Sigmoid colon (tissue), 7 donors: ENCODE measurements around the gene FMNL2. TPM values are rescaled to one million over a fixed set of nuclear protein-coding genes. Genes with fewer than 3 reads are reported as not detected.

Experiments used
- DNase-seq: peaks from one replicate; pipeline ENCODE4 v3.0.0-alpha.2; 2019
- H3K27ac ChIP-seq, 4 donors: fragments of 200-600 bp; sonication (generic); one replicate each; pipeline ENCODE4 v1.5.1; 2016 to 2019; ENCODE audit warnings: mild to moderate bottlenecking in 1 of 4
- H3K27me3 ChIP-seq, 3 donors: fragments of 200-600 bp; sonication (generic); one replicate each; pipeline ENCODE4 v1.5.1; 2019; ENCODE audit warnings: mild to moderate bottlenecking in 1 of 3
- H3K36me3 ChIP-seq, 4 donors: fragments of 200-600 bp; sonication (generic); one replicate each; pipeline ENCODE4 v1.5.1; 2016 to 2019
- H3K4me1 ChIP-seq, 4 donors: fragments of 200-600 bp; sonication (generic); one replicate each; pipeline ENCODE4 v1.5.1; 2017 to 2019
- H3K4me3 ChIP-seq, 4 donors: fragments of 200-600 bp; sonication (generic); one replicate each; pipeline ENCODE4 v1.5.1; 2017 to 2019; ENCODE audit warnings: mild to moderate bottlenecking in 2 of 4, moderate library complexity in 1 of 4
- H3K9me3 ChIP-seq, 4 donors: fragments of 200-600 bp in 3 of 4; sonication (generic) in 3 of 4; one replicate each; pipeline versions ENCODE4 v1.5.1 to v1.6.1; 2013 to 2019
- EP300 ChIP-seq, 4 donors: sonication (generic); formaldehyde crosslinking; IDR thresholded peaks; one replicate each; pipeline ENCODE4 v1.6.1; 2017; ENCODE audit warnings: antibody characterized with exemption in 4 of 4
- POLR2A ChIP-seq, 2 donors: fragments of 450-650 bp; IDR thresholded peaks; one replicate each; pipeline ENCODE4 v1.6.1; 2016; ENCODE audit warnings: antibody characterized with exemption in 2 of 2, mild to moderate bottlenecking in 2 of 2, moderate library complexity in 2 of 2
- POLR2AphosphoS5 ChIP-seq, 4 donors: sonication (generic); formaldehyde crosslinking; IDR thresholded peaks; one replicate each; pipeline ENCODE4 v1.6.1; 2017; ENCODE audit warnings: antibody characterized with exemption in 4 of 4
- WGBS, 2 donors: extraction: QIAGEN DNeasy Blood & Tissue Kit; methylation state at CpG; one replicate each; pipeline ENCODE4 v1.1.7; 2013; 5-methylcytosine and 5-hydroxymethylcytosine counted together
- intact Hi-C: fragments of 100-400 bp; cut with DNase I; formaldehyde crosslinking; loops from one replicate; pipeline ENCODE4 v1.15.1; 2023
- polyA plus RNA-seq, 3 donors: library from polyadenylated mRNA; stranded (reverse); fragments of 200-250 nt; gene quantifications; one replicate each; pipeline ENCODE4 v1.2.3, GENCODE V29; 2013
- total RNA-seq, 4 donors: library from RNA; depleted of rRNA; stranded (reverse); fragments of >200 nt; gene quantifications; one replicate each; pipeline ENCODE4 v1.1.0, GENCODE V29; 2016
- TF ChIP-seq, protein P1 (sequence below), 4 experiments: fragments of 450-650 bp in 3 of 4; fragments of 200-600 bp in 1 of 4; IDR thresholded peaks; one replicate each; pipeline ENCODE4 v1.5.1; 2016 to 2019; ENCODE audit warnings: antibody characterized with exemption in 4 of 4, mild to moderate bottlenecking in 3 of 4, moderate library complexity in 2 of 4
- donor health status: healthy with polysubstance abuse.
- donor health status: Bipolar disorder and iron deficiency.
- donor health status: healthy.

FMNL2 gene
- total and polyA plus RNA-seq, 7 donors = 9.4 to 30.5 (median 17.8) TPM

- Histone ChIP-seq H3K4me3 (no peak overlapping the region), H3K36me3 (no peaks in the 10 kb centered on the region), H3K9me3 (no peaks in the 10 kb centered on the region), H3K4me1 (peaks cover 0 to 32% (median 27%) of the 10 kb centered on the region in 4 donors), H3K27ac (no peak overlapping the region), H3K27me3 (no peaks in the 10 kb centered on the region)
- intact Hi-C loops = no loop called here
- no peak for TF ChIP-seq EP300 (IDR thresholded peaks at IDR 0.05)
- TF ChIP-seq, protein P1, sequence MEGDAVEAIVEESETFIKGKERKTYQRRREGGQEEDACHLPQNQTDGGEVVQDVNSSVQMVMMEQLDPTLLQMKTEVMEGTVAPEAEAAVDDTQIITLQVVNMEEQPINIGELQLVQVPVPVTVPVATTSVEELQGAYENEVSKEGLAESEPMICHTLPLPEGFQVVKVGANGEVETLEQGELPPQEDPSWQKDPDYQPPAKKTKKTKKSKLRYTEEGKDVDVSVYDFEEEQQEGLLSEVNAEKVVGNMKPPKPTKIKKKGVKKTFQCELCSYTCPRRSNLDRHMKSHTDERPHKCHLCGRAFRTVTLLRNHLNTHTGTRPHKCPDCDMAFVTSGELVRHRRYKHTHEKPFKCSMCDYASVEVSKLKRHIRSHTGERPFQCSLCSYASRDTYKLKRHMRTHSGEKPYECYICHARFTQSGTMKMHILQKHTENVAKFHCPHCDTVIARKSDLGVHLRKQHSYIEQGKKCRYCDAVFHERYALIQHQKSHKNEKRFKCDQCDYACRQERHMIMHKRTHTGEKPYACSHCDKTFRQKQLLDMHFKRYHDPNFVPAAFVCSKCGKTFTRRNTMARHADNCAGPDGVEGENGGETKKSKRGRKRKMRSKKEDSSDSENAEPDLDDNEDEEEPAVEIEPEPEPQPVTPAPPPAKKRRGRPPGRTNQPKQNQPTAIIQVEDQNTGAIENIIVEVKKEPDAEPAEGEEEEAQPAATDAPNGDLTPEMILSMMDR (IDR thresholded peaks at IDR 0.05) = no peak
- no peak for TF ChIP-seq POLR2A (IDR thresholded peaks at IDR 0.05)
- TF ChIP-seq POLR2AphosphoS5 (IDR thresholded peaks at IDR 0.05) = no peak
- no peak for DNase-seq
- WGBS, 2 donors = 86 to 89% methylated on average over 2 of the region's 2 CpGs
Measured at GRCh38 chr2:152400607-152401214, 65.7 kb downstream of the FMNL2 start.

DNA sequence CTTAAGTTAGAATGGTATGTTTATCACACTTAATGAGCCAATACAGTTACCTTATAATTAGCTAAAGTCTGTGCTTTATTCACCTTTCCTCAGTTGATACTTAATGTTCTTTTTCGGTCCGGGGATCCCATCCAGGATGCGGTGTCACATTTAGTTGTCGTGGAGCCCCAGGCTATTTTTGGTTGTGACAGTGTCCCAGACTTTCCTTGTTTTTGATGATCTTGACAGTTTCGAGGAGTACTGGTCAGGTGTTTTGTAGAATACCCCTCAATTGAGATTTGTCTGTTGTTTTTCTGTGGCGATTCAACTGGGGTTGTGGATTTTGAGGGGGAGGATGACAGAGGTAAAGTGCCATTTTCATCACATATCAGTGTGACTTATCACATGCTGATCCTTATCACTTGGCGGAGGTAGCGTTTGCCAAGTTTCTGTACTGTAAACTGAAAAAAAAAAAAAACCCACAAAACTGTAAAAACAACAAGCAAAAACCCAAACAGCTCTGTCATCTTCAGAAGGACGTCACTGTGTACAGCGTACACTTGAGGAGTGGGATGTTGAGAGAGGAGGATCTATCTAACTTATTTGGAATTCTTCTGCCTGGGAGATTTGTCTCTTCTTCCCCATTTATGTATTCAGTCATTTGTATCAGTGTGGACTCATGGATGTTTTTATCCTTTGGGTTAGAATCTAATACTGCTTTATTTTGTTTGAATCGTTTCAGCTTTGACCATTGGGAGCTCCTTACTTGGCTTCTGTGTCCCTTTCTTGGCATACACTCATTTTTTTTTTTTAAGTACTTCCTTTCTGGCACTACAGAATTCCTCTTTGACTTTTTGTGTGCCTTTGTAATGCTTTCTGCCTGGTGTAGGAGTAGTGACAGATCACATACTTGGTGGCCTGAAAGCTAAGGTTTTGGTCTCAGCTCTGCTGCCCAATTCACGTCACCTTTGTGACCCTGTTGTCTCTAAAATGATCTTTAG is 68.1 kb downstream of the FMNL2 start:
- 23 to 57% methylated on average over 12 of the region's 12 CpGs for WGBS, 2 donors
- no peak overlapping the region for H3K27ac ChIP-seq
- DNase-seq = no peak
- intact Hi-C loops = no loop called here
- no peak overlapping the region for H3K4me3 ChIP-seq
- H3K9me3 ChIP-seq = no peaks in the 10 kb centered on the region
- no peaks in the 10 kb centered on the region for H3K27me3 ChIP-seq
- TF ChIP-seq POLR2AphosphoS5 (IDR thresholded peaks at IDR 0.05) (no peak), EP300 (IDR thresholded peaks at IDR 0.05) (no peak), POLR2A (IDR thresholded peaks at IDR 0.05) (no peak)
- TF ChIP-seq, protein P1 (IDR thresholded peaks at IDR 0.05) = no peak
- H3K36me3 ChIP-seq = no peaks in the 10 kb centered on the region
- peaks cover 0 to 33% (median 32%) of the 10 kb centered on the region in 4 donors for H3K4me1 ChIP-seq

- intact Hi-C loops = no loop called here
- 86 to 89% methylated on average over 2 of the region's 2 CpGs for WGBS, 2 donors
- peaks cover 0 to 36% (median 30%) of the 10 kb centered on the region in 4 donors for H3K4me1 ChIP-seq
Measured at GRCh38 chr2:152405206-152406118, 70.5 kb downstream of the FMNL2 start.

More at GRCh38 chr2:152405206-152406118, 70.5 kb downstream of the FMNL2 start:
- Histone ChIP-seq H3K4me3 (no peak overlapping the region), H3K27me3 (no peaks in the 10 kb centered on the region), H3K36me3 (no peaks in the 10 kb centered on the region), H3K27ac (peak overlapping the region in 2 of 4 donors; percentile 13 to 44), H3K9me3 (no peaks in the 10 kb centered on the region)
- DNase-seq = no peak
- TF ChIP-seq POLR2A (IDR thresholded peaks at IDR 0.05) (no peak), POLR2AphosphoS5 (IDR thresholded peaks at IDR 0.05) (peak in 1 of 4 donors; percentile 25)
- TF ChIP-seq, protein P1 (IDR thresholded peaks at IDR 0.05) = no peak
